Right lobe of liver (tissue), 6 donors: Measurements from ENCODE around the gene RBM33. TPM values are rescaled to one million over a fixed set of nuclear protein-coding genes. Genes with fewer than 3 reads are reported as not detected.
"Not testable (repeated sequence)": the region's sequence is repeated elsewhere in the genome, so short reads cannot be mapped to it uniquely, and the experiment has no call there.

Experiments used
- ATAC-seq, 4 donors: fragments of 200-7000 bp; cut with Tn5 transposase; one replicate each; pipeline ENCODE4 v1.9.1; 2020; ENCODE audit warnings: mild to moderate bottlenecking in 4 of 4, moderate library complexity in 4 of 4
- DNase-seq, 3 donors: peaks; one replicate each; pipeline ENCODE4 v3.0.0-alpha.2; 2020
- H3K27ac ChIP-seq, 3 donors: fragments of 200-600 bp; one replicate each; pipeline ENCODE4 v1.8.0; 2022
- H3K27me3 ChIP-seq, 2 donors: fragments of 200-600 bp; one replicate each; pipeline ENCODE4 v1.8.0; 2022
- H3K36me3 ChIP-seq, 4 donors: fragments of 200-600 bp; sonication (generic) in 1 of 4; one replicate each; pipeline versions ENCODE4 v1.5.1 to v1.8.0; 2017 to 2022; ENCODE audit warnings: control low read depth in 1 of 4
- H3K4me1 ChIP-seq, 4 donors: fragments of 200-600 bp; sonication (generic) in 1 of 4; one replicate each; pipeline versions ENCODE4 v1.5.1 to v1.8.0; 2017 to 2022; ENCODE audit warnings: control low read depth in 1 of 4
- H3K4me3 ChIP-seq, 3 donors: fragments of 200-600 bp; one replicate each; pipeline ENCODE4 v1.8.0; 2022
- H3K9me3 ChIP-seq, 4 donors: fragments of 200-600 bp; sonication (generic) in 1 of 4; one replicate each; pipeline versions ENCODE4 v1.5.1 to v1.8.0; 2017 to 2022; ENCODE audit warnings: control low read depth in 1 of 4
- CTCF ChIP-seq, 4 donors: fragments of 200-600 bp in 3 of 4; fragments of 450-650 bp in 1 of 4; IDR thresholded peaks; one replicate each; pipeline versions ENCODE4 v1.5.1 to v1.8.0; 2016 to 2022; ENCODE audit warnings: antibody characterized with exemption in 4 of 4, mild to moderate bottlenecking in 2 of 4
- POLR2A ChIP-seq: fragments of 450-650 bp; IDR thresholded peaks from one replicate; pipeline ENCODE4 v1.6.1; 2017; ENCODE audit warnings: antibody characterized with exemption, mild to moderate bottlenecking
- WGBS: methylation state at CpG from one replicate; pipeline ENCODE4 v1.1.6; 2018; ENCODE audit warnings: low coverage, low lambda C conversion rate; ENCODE audit not compliant: insufficient coverage; ENCODE audit errors: missing lambda C conversion rate; 5-methylcytosine and 5-hydroxymethylcytosine counted together
- intact Hi-C, 2 donors: fragments of 100-400 bp; cut with DNase I; formaldehyde crosslinking; loops; one replicate each; pipeline versions ENCODE4 v1.11.2 to v1.14.1; 2022
- total RNA-seq, 6 experiments: library from RNA; depleted of rRNA in 2 of 6; stranded (reverse); fragments of >200 nt in 2 of 6; fragmentation: NEBNext Ultra II Directional in 3 of 6; extraction: Animal tissue kit (Norgen Biotek cat#: 25700) in 3 of 6; gene quantifications; one replicate each; pipeline versions ENCODE4 v1.1.0 to v1.2.4, GENCODE V29; 2016 to 2023
- donor health status: DM: no; HTN: yes; CAD: no.
- donor health status: DM: no; HTN: no; CAD: no.
- donor health status: DM: no; HTN: no; CAD: no.
- donor health status: DM: no; HTN: yes; CAD: no.
- donor health status: DM: no; HTN: yes; CAD: no.

The RBM33 gene
- total RNA-seq, 6 experiments from 2014 or later, result 24.9 to 55.1 (median 32.0) TPM

GRCh38 chr7:155816192-155816508 lies 171.7 kb downstream of the RBM33 start:
- intact Hi-C loops, result loop anchor here in 1 of 2 donors (10.0 kb wide), 1 partner anchor 339 kb away; no protein-coding TSS in a partner anchor
- Histone ChIP-seq H3K9me3 (no peaks in the 10 kb centered on the region), H3K4me1 (peaks cover 0 to 21% (median 4%) of the 10 kb centered on the region in 4 donors), H3K4me3 (no peak overlapping the region), H3K36me3 (no peaks in the 10 kb centered on the region), H3K27me3 (no peaks in the 10 kb centered on the region), H3K27ac (no peak overlapping the region)
- no peak for TF ChIP-seq POLR2A
- WGBS, result 93% methylated on average over 2 of the region's 12 CpGs
- DNase-seq (peak in 1 of 3 donors; percentile 43), ATAC-seq (no peak)

- Histone ChIP-seq H3K27me3 (no peaks in the 10 kb centered on the region), H3K36me3 (no peaks in the 10 kb centered on the region), H3K9me3 (no peaks in the 10 kb centered on the region), H3K4me3 (no peak overlapping the region), H3K4me1 (peaks cover 0 to 16% (median 2%) of the 10 kb centered on the region in 4 donors), H3K27ac (no peak overlapping the region)
- no peak for ATAC-seq
- no peak for TF ChIP-seq CTCF (IDR thresholded peaks at IDR 0.05)
- TF ChIP-seq POLR2A, result no peak
- DNase-seq, result peak in 1 of 3 donors; percentile 35
- no CpG with 5 or more reads among the region's 16 CpGs for WGBS
- intact Hi-C loops, result loop anchor here in 1 of 2 donors (10.0 kb wide), 1 partner anchor 338 kb away; no protein-coding TSS in a partner anchor
These were observed 172.5 kb downstream of the RBM33 start for GRCh38 chr7:155816996-155817395.

GRCh38 chr7:155817515-155817914 lies 173.1 kb downstream of the RBM33 start:
- peaks cover 0 to 11% (median 0%) of the 10 kb centered on the region in 4 donors for H3K4me1 ChIP-seq
- not testable (repeated sequence) for H3K9me3 ChIP-seq, H3K36me3 ChIP-seq, H3K4me3 ChIP-seq, H3K27ac ChIP-seq, ATAC-seq, H3K27me3 ChIP-seq
- peak in 1 of 3 donors; percentile 17 for DNase-seq
- intact Hi-C loops, result loop anchor here in 1 of 2 donors (10.0 kb wide), 1 partner anchor 337 kb away; no protein-coding TSS in a partner anchor
- WGBS, result no CpG with 5 or more reads among the region's 4 CpGs

DNA sequence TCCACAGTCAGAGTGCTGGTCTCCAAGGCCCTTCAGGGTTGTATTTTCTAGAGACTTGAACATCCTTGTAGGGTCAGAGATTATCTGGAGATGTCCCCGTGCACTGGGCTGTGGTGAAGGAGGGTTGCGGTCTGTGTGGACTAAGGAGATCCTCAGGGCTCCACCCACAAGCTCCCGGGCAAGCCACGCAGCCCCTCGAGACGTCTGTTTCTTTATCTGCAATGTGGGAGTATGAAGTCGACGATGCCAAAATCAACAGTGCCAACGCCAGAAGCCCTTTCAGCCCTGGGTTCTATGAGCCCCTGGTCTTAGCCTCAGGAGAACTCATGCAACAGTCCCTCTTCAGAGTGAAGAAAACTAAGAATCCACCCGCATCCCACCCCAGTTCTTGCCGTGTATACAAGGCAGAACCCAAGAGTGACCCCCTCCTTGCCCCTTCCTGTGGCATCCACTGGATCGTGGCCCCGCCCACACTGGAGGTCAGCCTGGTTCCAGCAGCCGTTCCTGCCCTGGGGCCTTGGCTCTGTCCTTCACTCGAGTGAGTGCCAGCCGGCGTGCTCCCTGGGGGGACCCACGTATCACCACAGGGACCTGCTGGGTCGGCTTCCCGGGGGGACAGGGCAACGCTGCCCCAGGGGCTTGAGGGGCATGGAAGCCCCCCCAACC lies 173.8 kb downstream of the RBM33 start:
- TF ChIP-seq POLR2A (no peak), CTCF (IDR thresholded peaks at IDR 0.05) (no peak)
- no peak overlapping the region for H3K27ac ChIP-seq
- peaks cover 0 to 3% (median 0%) of the 10 kb centered on the region in 4 donors for H3K4me1 ChIP-seq
- 49% methylated on average over 13 of the region's 21 CpGs for WGBS
- no peaks in the 10 kb centered on the region for H3K9me3 ChIP-seq
- intact Hi-C loops, result loop anchor here in 1 of 2 donors (10.0 kb wide), 1 partner anchor 337 kb away; no protein-coding TSS in a partner anchor
- H3K4me3 ChIP-seq, result no peak overlapping the region
- no peaks in the 10 kb centered on the region for H3K36me3 ChIP-seq
- no peaks in the 10 kb centered on the region for H3K27me3 ChIP-seq
- DNase-seq (peak in 1 of 3 donors; percentile 45), ATAC-seq (no peak)

DNA sequence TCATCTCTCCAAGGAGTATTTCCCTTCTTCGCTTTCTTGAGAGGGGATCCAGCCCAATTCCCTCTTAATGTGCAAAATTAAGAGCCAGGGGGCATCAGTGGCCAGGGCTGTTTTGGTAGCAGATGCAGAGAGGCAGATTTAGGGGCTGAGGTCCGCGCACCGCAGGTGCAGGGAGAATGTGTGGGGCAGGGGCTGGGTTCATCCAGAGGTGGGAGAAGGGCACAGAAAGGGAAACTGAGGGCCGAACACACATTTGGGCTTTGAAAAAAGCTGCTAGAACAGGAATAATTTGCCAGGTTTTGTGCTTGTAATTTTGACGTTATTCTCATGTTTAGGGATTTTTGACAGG lies 174.3 kb downstream of the RBM33 start:
- H3K27ac ChIP-seq, result no peak overlapping the region
- WGBS, result 80% methylated on average over 5 of the region's 6 CpGs
- no peaks in the 10 kb centered on the region for H3K27me3 ChIP-seq
- intact Hi-C loops, result loop anchor here in 1 of 2 donors (10.0 kb wide), 1 partner anchor 336 kb away; no protein-coding TSS in a partner anchor
- H3K4me1 ChIP-seq, result no peaks in the 10 kb centered on the region
- no peak for TF ChIP-seq CTCF (IDR thresholded peaks at IDR 0.05)
- TF ChIP-seq POLR2A, result no peak
- ATAC-seq, result no peak
- DNase-seq, result peak in 1 of 3 donors; percentile 18
- H3K36me3 ChIP-seq, result no peaks in the 10 kb centered on the region
- no peaks in the 10 kb centered on the region for H3K9me3 ChIP-seq
- no peak overlapping the region for H3K4me3 ChIP-seq
